Activated CD4-positive, alpha-beta T cell treated with anti-CD3 and anti-CD28 coated beads for 48 hours (primary cell): ENCODE results near the gene REXO4.

Experiments
- DNase-seq: peaks from one replicate; pipeline ENCODE4 v3.0.0-alpha.2; 2020

Gene REXO4

DNA sequence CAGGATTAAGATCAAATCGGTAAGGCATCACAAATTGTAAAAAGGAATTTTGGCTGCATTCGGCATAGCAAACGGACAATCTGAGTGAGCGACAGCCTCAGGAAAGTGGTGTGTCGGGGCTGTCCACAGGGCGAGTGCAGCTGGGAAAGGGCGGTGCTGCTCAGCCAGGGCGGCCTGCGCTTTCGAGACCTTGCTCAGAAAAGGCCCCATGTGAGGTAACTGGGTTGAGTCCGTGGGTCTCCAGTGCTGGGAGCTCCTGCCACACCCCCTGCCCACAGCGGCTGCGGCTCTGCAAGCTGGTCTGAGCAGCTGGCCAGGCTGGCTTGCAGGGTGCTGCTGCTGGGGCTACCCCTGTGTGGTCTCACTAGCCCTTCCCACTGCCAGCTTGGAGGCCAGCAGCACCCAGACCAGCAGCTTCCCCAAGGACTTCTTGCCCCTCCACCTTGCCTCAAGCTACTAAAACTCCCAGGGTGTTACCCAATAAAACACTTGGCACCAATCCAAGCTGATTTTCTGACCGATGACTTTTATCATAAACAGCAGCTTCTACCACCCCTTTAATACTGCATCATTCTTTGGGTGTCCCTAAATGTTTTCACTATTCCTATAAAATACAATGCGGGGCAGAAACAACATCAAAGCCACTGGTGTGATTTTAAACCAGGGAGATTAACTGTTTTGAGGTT, 55.3 kb downstream of the REXO4 start:
- DNase-seq: no peak

DNA sequence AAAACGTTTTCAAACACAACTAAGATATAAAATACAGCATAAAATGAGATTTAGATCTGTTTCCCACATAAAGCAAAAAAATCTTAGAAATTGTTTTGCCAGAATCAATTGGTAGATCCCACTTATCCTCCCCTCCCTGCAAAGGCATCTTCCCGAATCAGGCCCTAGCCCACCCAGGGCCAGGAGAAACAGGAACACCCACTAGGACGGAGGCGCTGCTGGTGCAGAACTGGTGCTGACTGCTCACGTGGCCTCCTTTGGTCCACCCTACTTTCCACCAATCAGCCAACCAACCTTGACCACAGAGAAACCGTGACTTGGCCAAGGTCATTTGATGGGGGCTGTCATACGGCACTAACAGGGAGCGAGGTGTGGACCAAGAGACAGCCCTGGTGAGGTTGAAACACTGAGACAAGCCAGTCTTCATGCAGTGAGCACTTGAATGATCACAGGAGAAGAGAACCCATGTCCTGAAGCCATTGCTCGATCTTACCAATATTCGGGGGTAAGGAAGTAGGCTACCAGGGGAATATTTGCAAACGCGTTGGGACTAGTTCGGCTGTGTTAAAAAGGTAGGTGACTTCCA, 56.2 kb downstream of the REXO4 start:
- no peak for DNase-seq

GRCh38 chr9:133360400-133361393, 57.1 kb downstream of the REXO4 start:
- DNase-seq: peak; percentile 17

DNA sequence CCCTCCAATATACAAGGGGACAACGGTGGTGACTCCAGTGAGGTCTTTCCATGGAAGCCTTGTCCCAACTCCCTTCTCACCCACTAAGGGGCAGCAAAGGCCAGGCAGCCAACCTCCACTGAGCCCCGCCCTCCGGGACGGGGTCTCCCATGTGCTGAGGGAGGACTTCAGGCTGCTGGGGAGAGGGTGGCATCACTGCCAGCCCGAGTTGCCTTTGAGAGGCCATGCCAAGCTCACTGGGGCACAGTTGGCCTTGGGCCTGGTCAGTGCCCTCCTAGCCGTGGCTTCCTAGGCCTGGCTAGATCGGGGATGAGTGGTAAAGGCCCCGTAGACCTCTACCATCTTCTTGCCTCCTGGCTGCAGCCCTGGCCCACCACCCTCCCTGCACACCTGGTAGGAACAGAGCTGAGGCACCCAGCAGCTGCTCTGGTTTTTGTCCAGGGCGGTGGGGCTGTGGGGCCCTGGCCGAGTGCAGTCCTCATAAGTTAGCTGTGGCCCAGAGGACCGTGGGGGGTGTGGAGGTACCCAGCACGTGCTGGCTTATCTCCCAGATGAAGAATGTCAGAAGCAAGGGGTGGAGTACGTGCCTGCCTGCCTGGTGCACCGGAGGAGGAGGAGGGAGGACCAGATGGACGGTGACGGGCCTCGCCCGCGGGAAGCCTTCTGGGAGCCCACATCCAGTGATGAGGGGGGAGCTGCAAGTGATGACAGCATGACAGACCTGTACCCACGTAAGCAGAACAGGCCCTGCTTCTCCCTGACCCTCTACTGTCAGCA, 58.2 kb downstream of the REXO4 start:
- peak; percentile 52 for DNase-seq

DNA sequence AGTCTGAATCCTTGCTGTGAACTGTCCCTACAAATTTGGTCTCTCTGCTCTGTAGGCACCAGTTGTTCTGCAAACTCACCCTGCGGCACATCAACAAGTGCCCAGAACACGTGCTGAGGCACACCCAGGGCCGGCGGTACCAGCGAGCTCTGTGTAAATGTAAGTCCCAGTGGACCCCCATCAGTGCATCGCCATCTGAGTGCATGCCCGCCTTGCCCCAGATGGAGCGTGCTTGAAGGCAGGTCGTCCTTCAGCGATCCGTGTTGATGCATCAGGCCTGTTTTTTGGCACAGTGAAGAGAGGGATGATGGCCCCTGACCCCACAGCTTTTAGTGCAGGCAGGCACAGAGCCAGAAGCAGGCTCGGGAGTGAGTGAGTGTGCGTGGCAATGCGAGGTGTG, 60.2 kb downstream of the REXO4 start:
- no peak for DNase-seq

- DNase-seq: peak; percentile 94
Observed at GRCh38 chr9:133356391-133357091, 61.3 kb downstream of the REXO4 start, which contains the start of the genes SURF1 and SURF2. Gene SURF1 (minus strand): TSS chr9:133356487. CDS start chr9:133356453, 34 bp downstream. Gene SURF2 (plus strand): TSS chr9:133356550. CDS start chr9:133356593, 43 bp downstream.
